HAP-1 (cell line): ENCODE data around the gene STARD3.

Experiments
- DNase-seq, 2 experiments: peaks; one replicate each; pipeline ENCODE4 v3.0.0-alpha.2; 2016 to 2020; ENCODE audit warnings: low spot score in 2 of 2
- H3K27me3 ChIP-seq: fragments of 250-450 bp; sonication (Bioruptor Pico); 2 replicates; pipeline ENCODE4 v1.5.1; 2020; ENCODE audit warnings: low read depth, mild to moderate bottlenecking, moderate library complexity
- H3K36me3 ChIP-seq: fragments of 250-450 bp; sonication (Bioruptor Pico); replicated peaks from 2 replicates; pipeline ENCODE4 v1.5.1; 2020; ENCODE audit warnings: mild to moderate bottlenecking
- H3K4me1 ChIP-seq: fragments of 250-450 bp; sonication (Bioruptor Pico); 2 replicates; pipeline ENCODE4 v1.5.1; 2020; ENCODE audit warnings: mild to moderate bottlenecking
- H3K4me3 ChIP-seq: fragments of 250-450 bp; sonication (Bioruptor Pico); 2 replicates; pipeline ENCODE4 v1.5.1; 2020; ENCODE audit warnings: mild to moderate bottlenecking, moderate library complexity
- H3K9me3 ChIP-seq: fragments of 250-450 bp; sonication (Bioruptor Pico); 2 replicates; pipeline ENCODE4 v1.5.1; 2020; ENCODE audit warnings: mild to moderate bottlenecking, moderate library complexity
- in situ Hi-C: fragments of 300-500 bp; cut with MboI; formaldehyde crosslinking; loops from 3 replicates; pipeline ENCODE4 v1.14.3; 2020; ENCODE audit warnings: low sequenced_read_pairs, inconsistent platforms, mixed read lengths

STARD3 gene

GRCh38 chr17:39600288-39600996 lies 36.5 kb upstream of the STARD3 start:
- Histone ChIP-seq H3K27me3 (peaks cover 100% of the 10 kb centered on the region), H3K36me3 (no peaks in the 10 kb centered on the region), H3K9me3 (no peaks in the 10 kb centered on the region), H3K4me1 (no peaks in the 10 kb centered on the region), H3K4me3 (no peak overlapping the region)
- no peak for DNase-seq
- in situ Hi-C loops: no loop called here

GRCh38 chr17:39600997-39601597 lies 35.8 kb upstream of the STARD3 start:
- Histone ChIP-seq H3K9me3 (no peaks in the 10 kb centered on the region), H3K4me3 (no peak overlapping the region), H3K4me1 (no peaks in the 10 kb centered on the region), H3K36me3 (no peaks in the 10 kb centered on the region), H3K27me3 (peaks cover 100% of the 10 kb centered on the region)
- in situ Hi-C loops: no loop called here
- DNase-seq: no peak

GRCh38 chr17:39601758-39602532 lies 35.0 kb upstream of the STARD3 start:
- no peaks in the 10 kb centered on the region for H3K4me1 ChIP-seq
- in situ Hi-C loops: no loop called here
- no peak overlapping the region for H3K4me3 ChIP-seq
- H3K36me3 ChIP-seq: no peaks in the 10 kb centered on the region
- H3K9me3 ChIP-seq: no peaks in the 10 kb centered on the region
- H3K27me3 ChIP-seq: peaks cover 100% of the 10 kb centered on the region
- no peak for DNase-seq

- no peak overlapping the region for H3K4me3 ChIP-seq
- DNase-seq: no peak
- H3K4me1 ChIP-seq: no peaks in the 10 kb centered on the region
- H3K36me3 ChIP-seq: no peaks in the 10 kb centered on the region
- H3K27me3 ChIP-seq: peaks cover 100% of the 10 kb centered on the region
- H3K9me3 ChIP-seq: no peaks in the 10 kb centered on the region
- in situ Hi-C loops: no loop called here
Measured at GRCh38 chr17:39602533-39603303, 34.2 kb upstream of the STARD3 start.

- DNase-seq: no peak
- in situ Hi-C loops: no loop called here
- no peaks in the 10 kb centered on the region for H3K4me1 ChIP-seq
- H3K27me3 ChIP-seq: peaks cover 100% of the 10 kb centered on the region
- H3K4me3 ChIP-seq: no peak overlapping the region
- no peaks in the 10 kb centered on the region for H3K36me3 ChIP-seq
- no peaks in the 10 kb centered on the region for H3K9me3 ChIP-seq
Measured at GRCh38 chr17:39603304-39604016, 33.5 kb upstream of the STARD3 start.

GRCh38 chr17:39604911-39605491 lies 31.9 kb upstream of the STARD3 start:
- no peaks in the 10 kb centered on the region for H3K4me1 ChIP-seq
- in situ Hi-C loops: no loop called here
- no peaks in the 10 kb centered on the region for H3K9me3 ChIP-seq
- DNase-seq: no peak
- H3K36me3 ChIP-seq: no peaks in the 10 kb centered on the region
- peaks cover 95% of the 10 kb centered on the region for H3K27me3 ChIP-seq
- no peak overlapping the region for H3K4me3 ChIP-seq

- peaks cover 87% of the 10 kb centered on the region for H3K27me3 ChIP-seq
- H3K36me3 ChIP-seq: no peaks in the 10 kb centered on the region
- no peaks in the 10 kb centered on the region for H3K9me3 ChIP-seq
- no peaks in the 10 kb centered on the region for H3K4me1 ChIP-seq
- DNase-seq: no peak
- in situ Hi-C loops: no loop called here
- H3K4me3 ChIP-seq: no peak overlapping the region
Measured at GRCh38 chr17:39605492-39606433, 31.2 kb upstream of the STARD3 start.

GRCh38 chr17:39606434-39607056 lies 30.4 kb upstream of the STARD3 start:
- Histone ChIP-seq H3K27me3 (peaks cover 80% of the 10 kb centered on the region), H3K36me3 (no peaks in the 10 kb centered on the region), H3K4me1 (no peaks in the 10 kb centered on the region), H3K9me3 (no peaks in the 10 kb centered on the region), H3K4me3 (no peak overlapping the region)
- in situ Hi-C loops: no loop called here
- DNase-seq: no peak

- Histone ChIP-seq H3K9me3 (no peaks in the 10 kb centered on the region), H3K4me3 (no peak overlapping the region), H3K4me1 (no peaks in the 10 kb centered on the region), H3K27me3 (peaks cover 72% of the 10 kb centered on the region), H3K36me3 (no peaks in the 10 kb centered on the region)
- in situ Hi-C loops: no loop called here
- no peak for DNase-seq
Measured at GRCh38 chr17:39607057-39607850, 29.7 kb upstream of the STARD3 start.

GRCh38 chr17:39607851-39608130 lies 29.2 kb upstream of the STARD3 start, which contains the start of gene NEUROD2:
Gene NEUROD2, minus strand, starts transcription at chr17:39607920. Its CDS starts 1,321 bp downstream, at chr17:39606599.
- H3K4me1 ChIP-seq: no peaks in the 10 kb centered on the region
- no peak within 1 kb of the TSS for H3K4me3 ChIP-seq
- H3K27me3 ChIP-seq: peaks cover 67% of the 10 kb centered on the region
- no peaks in the 10 kb centered on the region for H3K36me3 ChIP-seq
- no peaks in the 10 kb centered on the region for H3K9me3 ChIP-seq
- no peak for DNase-seq
- in situ Hi-C loops: no loop called here

- in situ Hi-C loops: no loop called here
- H3K9me3 ChIP-seq: no peaks in the 10 kb centered on the region
- no peaks in the 10 kb centered on the region for H3K36me3 ChIP-seq
- DNase-seq: no peak
- no peak overlapping the region for H3K4me3 ChIP-seq
- no peaks in the 10 kb centered on the region for H3K4me1 ChIP-seq
- H3K27me3 ChIP-seq: peaks cover 61% of the 10 kb centered on the region
Measured at GRCh38 chr17:39608142-39608981, 28.6 kb upstream of the STARD3 start.
